NCI-H187 treated with DMSO at 0.1 percent for 48 hours (cell line): ENCODE data around the gene GNG7.
"Not testable (repeated sequence)": the region's sequence is repeated elsewhere in the genome, so short reads cannot be mapped to it uniquely, and the experiment has no call there.

Experiments used
- DNase-seq: peaks from one replicate; lab custom pipeline; 2025; lab: John Stamatoyannopoulos, UW

The GNG7 gene

GRCh38 chr19:2550431-2551171 lies 151.9 kb downstream of the GNG7 start:
- no peak for DNase-seq

- no peak for DNase-seq
Measured at GRCh38 chr19:2549701-2550191, 152.7 kb downstream of the GNG7 start.

- no peak for DNase-seq
Measured at GRCh38 chr19:2548966-2549365, 153.5 kb downstream of the GNG7 start.

- no peak for DNase-seq
Measured at GRCh38 chr19:2547721-2548120, 154.8 kb downstream of the GNG7 start.

- DNase-seq = no peak
Measured at GRCh38 chr19:2547033-2547680, 155.3 kb downstream of the GNG7 start.

- DNase-seq = no peak
Measured at GRCh38 chr19:2546128-2547032, 156.1 kb downstream of the GNG7 start.

GRCh38 chr19:2545416-2546127 lies 156.9 kb downstream of the GNG7 start:
- DNase-seq = not testable (repeated sequence)

- DNase-seq = no peak
Measured at GRCh38 chr19:2544576-2545415, 157.7 kb downstream of the GNG7 start.

- no peak for DNase-seq
Measured at GRCh38 chr19:2543463-2544442, 158.7 kb downstream of the GNG7 start.

- DNase-seq = not testable (repeated sequence)
Measured at GRCh38 chr19:2543072-2543462, 159.4 kb downstream of the GNG7 start.

- DNase-seq = no peak
Measured at GRCh38 chr19:2542341-2543069, 160.0 kb downstream of the GNG7 start.

GRCh38 chr19:2540646-2541454 lies 161.6 kb downstream of the GNG7 start:
- no peak for DNase-seq

- no peak for DNase-seq
Measured at GRCh38 chr19:2540251-2540645, 162.2 kb downstream of the GNG7 start.

GRCh38 chr19:2538096-2538757 lies 164.3 kb downstream of the GNG7 start:
- no peak for DNase-seq

GRCh38 chr19:2537584-2537983 lies 164.9 kb downstream of the GNG7 start:
- not testable (repeated sequence) for DNase-seq

GRCh38 chr19:2536461-2536860 lies 166.0 kb downstream of the GNG7 start:
- DNase-seq = no peak

- no peak for DNase-seq
Measured at GRCh38 chr19:2534423-2535013, 168.0 kb downstream of the GNG7 start.
